Measurements from ENCODE around the gene SCN3B. TPM values are rescaled to one million over a fixed set of nuclear protein-coding genes. Genes with fewer than 3 reads are reported as not detected.

The SCN3B gene
- total and polyA plus RNA-seq, 2 of the 4 experiments (the other 2 are of a cell fraction) = under 0.01 to 0.03 TPM

- BruUV-seq (replicated peaks) = no TSS peak
- Histone ChIP-seq H3K4ac (ENCODE audit: low read depth, low read length) (no peak overlapping the region), H3K18ac (ENCODE audit: low read depth, low read length) (no peak overlapping the region), H2AFZ (replicated peaks; ENCODE audit: low read length, poor library complexity) (peak overlapping the region; percentile 40), H3K9me1 (ENCODE audit: insufficient read depth, low read length) (peaks cover 6% of the 10 kb centered on the region; the same call in 1 of the 2 replicates), H4K20me1 (ENCODE audit: insufficient read depth, low read length) (no peaks in the 10 kb centered on the region), H4K8ac (ENCODE audit: low read depth in 2 of 2, low read length in 2 of 2) (no peak overlapping the region), H2AK9ac (replicated peaks; ENCODE audit: low read depth, low read length, poor library complexity) (no peak overlapping the region), H2BK20ac (ENCODE audit: low read depth, low read length) (no peak overlapping the region), H2BK15ac (ENCODE audit: low read depth, low read length) (no peak overlapping the region), H3K4me2 (ENCODE audit: low read depth, low read length) (peak overlapping the region; percentile 14; the same call in 1 of the 2 replicates), H3K14ac (replicated peaks; ENCODE audit: low read depth, low read length) (no peak overlapping the region), H3K79me1 (ENCODE audit: low read depth in 1 of 2, low read length in 2 of 2) (no peaks in the 10 kb centered on the region; a peak in 1 of 4 replicates), H3K27ac (ENCODE audit: insufficient read depth, low read length) (peak overlapping the region; percentile 8; the same call in 1 of the 2 replicates), H2BK5ac (ENCODE audit: low read depth, low read length, poor library complexity, severe bottlenecking) (no peak overlapping the region), H3K23ac (ENCODE audit: low read depth, low read length) (no peak overlapping the region), H4K5ac (ENCODE audit: low read depth, low read length) (no peak overlapping the region), H3K4me3 (ENCODE audit: insufficient read depth, low read depth, low read length) (no peak overlapping the region), H3K9me3 (ENCODE audit: control insufficient read depth, insufficient read depth, low read length) (no peaks in the 10 kb centered on the region), H3K36me3 (ENCODE audit: control insufficient read depth, insufficient read depth, low read length) (no peaks in the 10 kb centered on the region), H2AK5ac (ENCODE audit: low read depth, low read length) (no peak overlapping the region), H3K27me3 (ENCODE audit: control insufficient read depth, insufficient read depth, low read length) (no peaks in the 10 kb centered on the region), H3K4me1 (ENCODE audit: control insufficient read depth, insufficient read depth, low read length) (peaks cover 7% of the 10 kb centered on the region), H3K56ac (ENCODE audit: extremely low read depth, insufficient read depth, low read length) (no peak overlapping the region), H3K9ac (ENCODE audit: low read depth, low read length) (no peak overlapping the region), H4K91ac (ENCODE audit: insufficient read depth, low read depth, low read length) (no peak overlapping the region), H2BK120ac (ENCODE audit: low read depth, low read length) (no peak overlapping the region)
- intact Hi-C loops (cut with micrococcal nuclease) = no loop called here
- TF ChIP-seq BHLHE40 (IDR thresholded peaks at IDR 0.05; ENCODE audit: low read depth, low read length) = peak; percentile 27; the same call in 1 of the 2 replicates
- TF ChIP-seq FOS (IDR thresholded peaks at IDR 0.05; ENCODE audit: low read depth, low read length) = no peak
- peak; percentile 53 for DNase-seq
- in situ Hi-C loops (cut with MboI; ENCODE audit: low sequenced_read_pairs) = no loop called here
- ChIA-PET CTCF (interaction anchor here (1.7 kb wide), 1 partner anchor 10 kb away, joined by 4 read pairs; no protein-coding TSS in a partner anchor), POLR2A (ENCODE audit: unreplicated experiment) (no interaction called here)
- peak; percentile 89 for ATAC-seq (ENCODE audit: low read depth)
- dilution Hi-C loops (cut with HindIII; ENCODE audit: low sequenced_read_pairs, unreplicated experiment) = no loop called here
- WGBS, 2 experiments (ENCODE audit: extremely low coverage in 2 of 2, insufficient read length in 1 of 2) = 77% methylated on average over 7 of the region's 11 CpGs; no CpG with 5 or more reads in 1 of the 2 experiments
These were observed 64.0 kb downstream of the SCN3B start for GRCh38 chr11:123590296-123590912.
